ACC112 (cell line): Measurements from ENCODE around the gene ZNF786.
A peak's percentile ranks its signal among the peaks of the same experiment; 100 is the strongest.
"Not testable (repeated sequence)": the region's sequence is repeated elsewhere in the genome, so short reads cannot be mapped to it uniquely, and the experiment has no call there.

ENCODE experiments used
- H2AFZ ChIP-seq: fragments of 200-600 bp; sonication (generic); one replicate; pipeline ENCODE4 v1.6.0; 2017; ENCODE audit warnings: antibody characterized with exemption, low read length; ENCODE audit not compliant: unreplicated experiment
- H3K27ac ChIP-seq: fragments of 200-600 bp; sonication (generic); 2 replicates; pipeline ENCODE4 v1.5.1; 2014; ENCODE audit warnings: low read depth, mild to moderate bottlenecking, antibody characterized with exemption, low read length, moderate library complexity
- H3K27me3 ChIP-seq: fragments of 200-600 bp; sonication (generic); 2 replicates; pipeline ENCODE4 v1.6.1; 2014; ENCODE audit warnings: mild to moderate bottlenecking, antibody characterized with exemption, low read length, moderate library complexity, mixed read lengths; ENCODE audit not compliant: insufficient read depth
- H3K36me3 ChIP-seq: fragments of 200-600 bp; sonication (generic); 2 replicates; pipeline ENCODE4 v1.6.1; 2016; ENCODE audit warnings: mild to moderate bottlenecking, antibody characterized with exemption, low read length, moderate library complexity, mixed read lengths; ENCODE audit not compliant: insufficient read depth
- H3K4me1 ChIP-seq: fragments of 200-600 bp; sonication (generic); one replicate; pipeline ENCODE4 v1.6.1; 2016; ENCODE audit warnings: low read length, mixed read lengths; ENCODE audit not compliant: insufficient read depth, unreplicated experiment, control insufficient read depth
- H3K4me3 ChIP-seq: fragments of 200-600 bp; sonication (generic); 2 replicates; pipeline ENCODE4 v1.5.1; 2014; ENCODE audit warnings: mild to moderate bottlenecking, low read depth, low read length
- H3K79me2 ChIP-seq: fragments of 200-600 bp; sonication (generic); one replicate; pipeline ENCODE4 v1.6.0; 2016; ENCODE audit warnings: low read length; ENCODE audit not compliant: control insufficient read depth, unreplicated experiment, insufficient read depth

Gene ZNF786

GRCh38 chr7:149036676-149037075 is 53.8 kb downstream of the ZNF786 start:
- Histone ChIP-seq H2AFZ (no peak overlapping the region), H3K27ac (no peak overlapping the region), H3K79me2 (no peaks in the 10 kb centered on the region), H3K27me3 (no peaks in the 10 kb centered on the region), H3K4me1 (no peaks in the 10 kb centered on the region), H3K36me3 (no peaks in the 10 kb centered on the region), H3K4me3 (no peak overlapping the region)

- peaks cover 16% of the 10 kb centered on the region for H3K79me2 ChIP-seq
- H3K27ac ChIP-seq, result no peak overlapping the region
- no peaks in the 10 kb centered on the region for H3K36me3 ChIP-seq
- peaks cover 7% of the 10 kb centered on the region for H3K4me1 ChIP-seq
- no peak overlapping the region for H3K4me3 ChIP-seq
- H2AFZ ChIP-seq, result no peak overlapping the region
- no peaks in the 10 kb centered on the region for H3K27me3 ChIP-seq
Observed at GRCh38 chr7:149031353-149031910, 59.1 kb downstream of the ZNF786 start.

GRCh38 chr7:149030439-149030838 is 60.1 kb downstream of the ZNF786 start:
- H3K36me3 ChIP-seq, H3K27ac ChIP-seq, H3K4me3 ChIP-seq, H2AFZ ChIP-seq, H3K27me3 ChIP-seq: not testable (repeated sequence)
- Histone ChIP-seq H3K79me2 (peaks cover 26% of the 10 kb centered on the region), H3K4me1 (peaks cover 12% of the 10 kb centered on the region)

GRCh38 chr7:149028346-149029109 is 62.0 kb downstream of the ZNF786 start, which contains the start of gene PDIA4:
Gene PDIA4 (minus strand): TSS chr7:149028505. CDS start chr7:149028408, 97 bp downstream.
- no peaks in the 10 kb centered on the region for H3K27me3 ChIP-seq
- H3K4me3 ChIP-seq, result peak within 1 kb of the TSS; percentile 94
- no peaks in the 10 kb centered on the region for H3K36me3 ChIP-seq
- H2AFZ ChIP-seq, result peak within 1 kb of the TSS; percentile 86
- peaks cover 12% of the 10 kb centered on the region for H3K4me1 ChIP-seq
- peaks cover 40% of the 10 kb centered on the region for H3K79me2 ChIP-seq
- H3K27ac ChIP-seq, result peak within 1 kb of the TSS; percentile 51

DNA sequence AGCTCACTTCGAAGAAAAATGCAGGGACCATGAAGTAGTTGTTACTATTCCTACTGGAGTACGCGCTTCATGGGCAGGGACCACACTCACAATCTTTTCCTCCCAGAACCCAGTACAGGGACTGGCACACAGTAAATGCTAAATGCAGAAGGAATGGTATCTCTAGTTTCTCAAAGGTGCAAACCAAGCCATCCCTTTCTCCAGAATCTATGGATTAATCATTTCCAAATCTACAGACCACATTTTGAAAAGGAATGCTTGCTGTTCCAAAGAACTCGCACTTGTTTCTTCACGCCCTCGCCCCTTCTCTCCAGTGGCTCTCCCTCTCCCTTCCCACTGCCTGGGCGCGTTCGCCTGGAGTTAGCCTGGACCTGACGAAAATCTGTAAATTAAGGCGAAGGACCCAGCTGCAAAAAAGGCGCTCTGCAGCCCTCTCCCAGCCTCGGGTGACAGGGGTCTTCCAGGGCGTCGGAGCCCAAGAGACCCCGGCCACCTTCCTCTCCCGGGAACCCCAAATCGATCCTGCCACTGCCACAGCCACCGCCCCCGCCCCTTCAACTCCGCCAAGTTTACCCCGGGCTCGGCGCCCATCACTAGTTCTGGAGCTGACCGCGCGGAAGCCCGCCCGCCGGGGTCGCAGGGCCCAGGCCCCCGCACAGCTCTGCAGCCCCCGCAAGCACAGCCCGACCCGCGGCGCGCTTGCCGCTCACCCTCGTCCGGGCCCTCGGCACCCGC is 62.7 kb downstream of the ZNF786 start:
- Histone ChIP-seq H3K79me2 (peaks cover 47% of the 10 kb centered on the region), H2AFZ (peak overlapping the region; percentile 85), H3K36me3 (no peaks in the 10 kb centered on the region)

GRCh38 chr7:149027055-149027454 is 63.5 kb downstream of the ZNF786 start:
- Histone ChIP-seq H3K79me2 (peaks cover 54% of the 10 kb centered on the region), H3K36me3 (no peaks in the 10 kb centered on the region), H3K27ac (0 out of 2 replicates have a peak overlapping the region, but pooled peaks have one; percentile 51), H3K4me3 (peak overlapping the region; percentile 94), H3K4me1 (peaks cover 12% of the 10 kb centered on the region), H2AFZ (peak overlapping the region; percentile 15), H3K27me3 (no peaks in the 10 kb centered on the region)

More for the DNA sequence above, 62.7 kb downstream of the ZNF786 start:
- H3K4me1 ChIP-seq, result peaks cover 12% of the 10 kb centered on the region
- peak overlapping the region; percentile 51 for H3K27ac ChIP-seq
- no peaks in the 10 kb centered on the region for H3K27me3 ChIP-seq
- peak overlapping the region; percentile 94 for H3K4me3 ChIP-seq

- H3K27me3 ChIP-seq, result no peaks in the 10 kb centered on the region
- peaks cover 59% of the 10 kb centered on the region for H3K79me2 ChIP-seq
- H3K4me1 ChIP-seq, result peaks cover 12% of the 10 kb centered on the region
- H3K4me3 ChIP-seq, result no peak overlapping the region
- no peak overlapping the region for H2AFZ ChIP-seq
- 0 out of 2 replicates have a peak, but pooled peaks cover 2% of the 10 kb centered on the region for H3K36me3 ChIP-seq
- no peak overlapping the region for H3K27ac ChIP-seq
Observed at GRCh38 chr7:149023662-149024061, 66.9 kb downstream of the ZNF786 start.

- no peak overlapping the region for H3K4me3 ChIP-seq
- H3K4me1 ChIP-seq, result peaks cover 12% of the 10 kb centered on the region
- H3K27me3 ChIP-seq, result no peaks in the 10 kb centered on the region
- no peak overlapping the region for H2AFZ ChIP-seq
- no peak overlapping the region for H3K27ac ChIP-seq
- H3K79me2 ChIP-seq, result peaks cover 57% of the 10 kb centered on the region
- H3K36me3 ChIP-seq, result 0 out of 2 replicates have a peak, but pooled peaks cover 2% of the 10 kb centered on the region
Observed at GRCh38 chr7:149022756-149023360, 67.7 kb downstream of the ZNF786 start.

- peaks cover 46% of the 10 kb centered on the region for H3K79me2 ChIP-seq
- H3K36me3 ChIP-seq, result 0 out of 2 replicates have a peak, but pooled peaks cover 2% of the 10 kb centered on the region
- H2AFZ ChIP-seq, result no peak overlapping the region
Observed at GRCh38 chr7:149021725-149022062, 68.8 kb downstream of the ZNF786 start.

DNA sequence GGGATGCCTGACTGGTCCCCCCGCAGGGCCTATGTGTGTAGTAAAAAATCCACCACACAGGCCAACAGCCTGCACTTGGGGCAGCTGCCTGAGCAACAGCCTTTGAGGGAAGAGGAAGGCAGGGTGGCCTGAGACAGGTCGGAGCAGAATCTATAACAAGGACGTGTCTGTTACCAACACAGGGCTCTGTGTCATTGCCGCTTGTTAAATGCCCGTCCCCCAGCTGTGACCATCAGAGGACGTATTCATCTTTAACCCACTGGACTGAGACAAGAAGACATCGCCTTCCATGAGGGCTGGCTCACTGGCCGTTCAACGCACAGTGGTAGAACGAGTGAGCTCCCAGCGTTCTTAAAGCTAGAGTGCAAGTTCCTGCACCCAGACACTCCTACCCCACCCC is 70.0 kb downstream of the ZNF786 start:
- Histone ChIP-seq H3K27me3 (no peaks in the 10 kb centered on the region), H3K4me3 (no peak overlapping the region), H3K27ac (no peak overlapping the region), H3K36me3 (0 out of 2 replicates have a peak, but pooled peaks cover 2% of the 10 kb centered on the region), H2AFZ (no peak overlapping the region), H3K79me2 (peaks cover 34% of the 10 kb centered on the region), H3K4me1 (no peaks in the 10 kb centered on the region)

More at GRCh38 chr7:149021725-149022062, 68.8 kb downstream of the ZNF786 start:
- peaks cover 8% of the 10 kb centered on the region for H3K4me1 ChIP-seq
- no peaks in the 10 kb centered on the region for H3K27me3 ChIP-seq
- no peak overlapping the region for H3K4me3 ChIP-seq
- H3K27ac ChIP-seq, result no peak overlapping the region
